ENCODE measurements around the gene EPHB1. TPM values are rescaled to one million over a fixed set of nuclear protein-coding genes. Genes with fewer than 3 reads are reported as not detected.

Gene EPHB1
- polyA plus RNA-seq, 6 donors from 2014 or later = not detected

GRCh38 chr3:135176881-135177280, 381.8 kb downstream of the EPHB1 start:
- Mint-ChIP-seq H3K4me3 (no peak overlapping the region), H3K4me1 (no peaks in the 10 kb centered on the region), H3K9me3 (peaks cover 1 to 17% (median 4%) of the 10 kb centered on the region in 7 donors), H3K36me3 (no peaks in the 10 kb centered on the region), H3K27me3 (peaks cover 0 to 5% (median 4%) of the 10 kb centered on the region in 3 donors), H3K27ac (no peak overlapping the region)
- ATAC-seq (ENCODE audit: low read depth in 2 of 2) (no peak), DNase-seq (no peak)

DNA sequence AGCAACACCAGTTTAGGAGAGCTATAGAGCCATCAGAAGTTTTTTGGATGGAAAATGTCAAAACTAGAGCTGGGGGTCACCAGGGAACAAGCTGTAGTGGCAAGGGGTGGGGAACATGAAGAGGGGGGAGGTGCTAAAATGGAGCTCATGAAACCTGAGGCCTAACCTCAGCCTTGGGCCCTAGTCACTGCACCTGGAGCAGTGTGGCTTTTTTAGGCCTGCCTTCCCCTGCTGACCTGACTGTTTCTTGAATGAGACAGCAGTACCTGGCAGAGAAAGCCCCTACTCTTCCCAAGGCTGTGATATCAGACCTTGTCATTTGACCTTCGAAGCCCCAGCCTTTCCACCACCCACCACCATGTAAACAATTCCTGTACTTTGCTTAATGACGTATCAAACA, 383.5 kb downstream of the EPHB1 start:
- Mint-ChIP-seq H3K9me3 (peaks cover under 1 to 24% (median 4%) of the 10 kb centered on the region in 7 donors), H3K4me1 (no peaks in the 10 kb centered on the region), H3K4me3 (no peak overlapping the region), H3K27ac (no peak overlapping the region), H3K27me3 (peaks cover 4 to 5% (median 5%) of the 10 kb centered on the region in 3 donors), H3K36me3 (peaks cover 0 to 5% of the 10 kb centered on the region in 2 donors)
- DNase-seq = no peak
- no peak for ATAC-seq (ENCODE audit: low read depth in 2 of 2)

GRCh38 chr3:135181408-135181807, 386.3 kb downstream of the EPHB1 start:
- no peak overlapping the region for H3K27ac Mint-ChIP-seq
- ATAC-seq (ENCODE audit: low read depth in 2 of 2) = no peak
- peaks cover 0 to 6% of the 10 kb centered on the region in 2 donors for H3K36me3 Mint-ChIP-seq
- no peaks in the 10 kb centered on the region for H3K4me1 Mint-ChIP-seq
- H3K27me3 Mint-ChIP-seq = peaks cover 4 to 8% (median 8%) of the 10 kb centered on the region in 3 donors
- H3K9me3 Mint-ChIP-seq = peaks cover 0 to 16% (median 1%) of the 10 kb centered on the region in 7 donors
- DNase-seq = no peak
- no peak overlapping the region for H3K4me3 Mint-ChIP-seq

DNA sequence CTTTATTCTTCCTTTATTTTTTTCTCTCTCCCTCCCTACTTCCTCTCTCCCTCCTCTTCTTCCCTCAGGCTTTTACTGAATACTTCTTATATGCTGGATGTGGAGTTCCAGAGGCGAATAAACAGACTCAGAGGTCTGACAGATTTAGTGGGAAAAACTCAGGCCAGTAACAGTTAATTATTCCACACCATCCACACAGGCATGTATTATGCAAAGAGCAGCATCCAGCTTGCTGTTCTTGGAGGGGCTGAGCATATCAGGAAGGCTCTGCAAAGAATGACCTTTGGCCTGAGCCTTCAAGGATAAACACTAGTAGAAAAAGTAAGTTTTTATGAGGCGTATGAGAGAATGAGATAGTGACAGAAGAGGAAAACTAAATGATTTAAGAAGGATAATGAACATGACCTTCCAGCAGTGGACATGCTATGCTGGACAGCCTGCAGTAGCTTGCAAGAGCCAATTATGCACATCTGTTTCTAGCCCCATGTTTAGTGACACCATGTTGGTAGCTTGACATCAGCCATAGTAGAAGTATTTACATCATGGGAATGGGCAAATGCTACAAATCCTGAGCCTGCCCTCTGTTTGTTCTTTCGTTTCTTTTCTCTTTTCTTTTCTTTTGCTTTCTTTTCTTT, 387.4 kb downstream of the EPHB1 start:
- ATAC-seq (ENCODE audit: low read depth in 2 of 2) = no peak
- H3K9me3 Mint-ChIP-seq = peaks cover 0 to 16% (median 1%) of the 10 kb centered on the region in 7 donors
- no peaks in the 10 kb centered on the region for H3K4me1 Mint-ChIP-seq
- peaks cover 4 to 8% (median 8%) of the 10 kb centered on the region in 3 donors for H3K27me3 Mint-ChIP-seq
- H3K27ac Mint-ChIP-seq = no peak overlapping the region
- DNase-seq = no peak
- H3K36me3 Mint-ChIP-seq = peaks cover 0 to 6% of the 10 kb centered on the region in 2 donors
- H3K4me3 Mint-ChIP-seq = no peak overlapping the region

DNA sequence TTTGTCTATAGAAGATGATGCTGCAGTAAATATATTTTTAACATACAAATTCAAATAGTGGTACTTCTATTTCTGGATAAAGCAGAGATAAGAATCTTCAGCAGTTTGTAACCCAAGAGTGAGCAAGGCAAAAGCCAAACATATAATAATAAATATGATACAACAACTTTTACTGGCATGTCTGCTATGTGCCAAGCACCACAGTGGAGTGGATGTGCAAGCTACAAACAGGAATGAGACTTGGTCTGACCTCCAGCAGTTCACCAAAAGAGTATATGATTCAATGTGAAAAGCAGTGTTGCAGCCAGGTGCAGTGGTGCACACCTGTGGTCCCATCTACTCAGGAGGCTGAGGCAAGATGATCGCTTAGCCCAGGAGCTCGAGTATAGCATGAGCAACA, 395.6 kb downstream of the EPHB1 start:
- H3K4me3 Mint-ChIP-seq = no peak overlapping the region
- DNase-seq = no peak
- H3K36me3 Mint-ChIP-seq = no peaks in the 10 kb centered on the region
- H3K9me3 Mint-ChIP-seq = peaks cover 0 to 2% (median 0%) of the 10 kb centered on the region in 7 donors
- no peak overlapping the region for H3K27ac Mint-ChIP-seq
- H3K4me1 Mint-ChIP-seq = no peaks in the 10 kb centered on the region
- no peaks in the 10 kb centered on the region for H3K27me3 Mint-ChIP-seq
- no peak for ATAC-seq (ENCODE audit: low read depth in 2 of 2)

DNA sequence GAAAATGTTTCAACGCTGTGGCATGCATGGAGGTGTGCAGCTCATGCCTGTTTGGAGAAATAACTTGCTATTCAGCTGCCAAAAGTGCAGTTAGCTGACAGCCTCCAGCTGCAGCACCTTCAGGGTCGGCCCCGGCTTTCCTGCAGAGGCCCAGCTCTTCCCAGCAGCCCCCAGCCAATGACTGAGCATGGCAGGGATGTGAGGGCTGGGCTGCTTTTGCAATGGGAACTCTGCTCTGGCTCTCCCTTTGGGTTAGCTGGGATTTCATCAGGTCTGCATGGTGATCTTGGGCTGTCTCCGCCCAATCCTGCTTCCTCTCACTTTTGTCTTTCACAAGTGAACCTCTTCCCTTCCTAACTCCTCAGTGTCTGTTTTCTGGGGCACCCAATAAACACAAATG, 396.6 kb downstream of the EPHB1 start:
- ATAC-seq (ENCODE audit: low read depth in 2 of 2) = no peak
- Mint-ChIP-seq H3K27ac (no peak overlapping the region), H3K4me3 (no peak overlapping the region), H3K9me3 (peaks cover 0 to 5% (median 0%) of the 10 kb centered on the region in 7 donors), H3K27me3 (no peaks in the 10 kb centered on the region), H3K36me3 (no peaks in the 10 kb centered on the region), H3K4me1 (no peaks in the 10 kb centered on the region)
- DNase-seq = no peak

DNA sequence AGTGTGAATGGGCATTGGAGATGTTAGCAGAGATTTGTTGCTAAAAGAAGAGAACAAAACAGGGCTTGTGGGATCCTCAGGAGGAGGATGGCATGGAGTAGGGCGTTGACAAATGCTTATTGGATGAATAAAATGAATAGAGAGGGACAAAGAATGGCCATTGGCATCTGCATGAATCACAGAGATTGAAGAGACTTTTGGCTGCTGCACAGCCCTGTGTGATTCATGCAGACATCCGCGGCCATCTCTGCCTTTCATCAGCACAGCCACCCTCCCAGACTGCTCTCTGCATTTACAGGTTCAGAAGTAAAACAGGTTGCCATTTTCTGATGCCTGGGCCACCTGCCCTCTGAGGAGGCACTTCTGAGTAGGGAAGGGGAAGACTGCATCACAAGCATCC, 397.9 kb downstream of the EPHB1 start:
- Mint-ChIP-seq H3K4me3 (no peak overlapping the region), H3K27ac (no peak overlapping the region), H3K36me3 (no peaks in the 10 kb centered on the region), H3K4me1 (no peaks in the 10 kb centered on the region), H3K27me3 (no peaks in the 10 kb centered on the region), H3K9me3 (peaks cover 0 to 8% (median 0%) of the 10 kb centered on the region in 7 donors)
- no peak for DNase-seq
- ATAC-seq (ENCODE audit: low read depth in 2 of 2) = no peak

DNA sequence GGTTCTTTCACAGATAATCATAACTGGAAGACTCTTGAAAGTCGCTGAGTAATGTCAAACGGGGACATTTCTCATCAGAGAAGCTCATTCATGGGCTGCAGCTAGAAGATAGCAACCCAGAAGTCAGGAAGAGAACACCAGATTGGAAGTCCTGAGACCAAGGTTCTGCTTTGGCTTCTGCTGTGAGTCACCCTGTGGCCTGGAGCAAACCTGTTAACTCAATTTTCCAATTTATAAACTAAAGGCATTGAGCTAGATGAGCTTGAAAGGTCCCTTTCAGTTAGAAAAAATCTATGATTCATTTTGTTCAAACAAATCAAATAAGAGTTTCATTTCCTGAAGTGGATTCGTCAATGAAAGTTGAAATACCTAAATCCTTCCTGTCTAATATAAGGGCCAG, 402.2 kb downstream of the EPHB1 start:
- DNase-seq = no peak
- Mint-ChIP-seq H3K9me3 (peaks cover 0 to 7% (median 6%) of the 10 kb centered on the region in 7 donors), H3K4me3 (no peak overlapping the region), H3K36me3 (no peaks in the 10 kb centered on the region), H3K27me3 (no peaks in the 10 kb centered on the region), H3K4me1 (no peaks in the 10 kb centered on the region), H3K27ac (no peak overlapping the region)
- no peak for ATAC-seq (ENCODE audit: low read depth in 2 of 2)

DNA sequence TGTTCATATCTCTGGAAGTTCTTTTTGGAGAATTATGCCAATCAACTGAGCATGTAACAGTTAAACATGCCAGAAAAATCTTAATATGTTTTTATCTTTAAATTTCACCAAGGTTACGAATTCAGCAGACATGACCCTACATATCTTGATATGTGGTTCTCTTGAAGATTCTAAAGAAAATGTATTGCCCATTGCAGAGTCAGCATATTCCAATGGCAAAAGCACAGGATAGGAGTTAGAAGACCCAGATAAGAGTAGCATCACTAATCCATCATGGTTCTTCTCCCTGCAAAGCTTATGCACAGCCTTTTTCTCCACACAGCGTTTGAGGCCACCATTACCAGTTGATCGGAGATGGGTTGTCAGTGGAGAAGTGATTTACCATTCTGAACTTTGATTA, 402.8 kb downstream of the EPHB1 start:
- H3K9me3 Mint-ChIP-seq = peaks cover 0 to 10% (median 5%) of the 10 kb centered on the region in 7 donors
- ATAC-seq (ENCODE audit: low read depth in 2 of 2) (no peak), DNase-seq (no peak)
- no peak overlapping the region for H3K27ac Mint-ChIP-seq
- no peaks in the 10 kb centered on the region for H3K36me3 Mint-ChIP-seq
- no peak overlapping the region for H3K4me3 Mint-ChIP-seq
- no peaks in the 10 kb centered on the region for H3K4me1 Mint-ChIP-seq
- H3K27me3 Mint-ChIP-seq = no peaks in the 10 kb centered on the region

GRCh38 chr3:135199137-135199536, 404.1 kb downstream of the EPHB1 start:
- H3K4me3 Mint-ChIP-seq = no peak overlapping the region

GRCh38 chr3:135203026-135203425, 408.0 kb downstream of the EPHB1 start:
- H3K27me3 Mint-ChIP-seq = no peaks in the 10 kb centered on the region
- H3K36me3 Mint-ChIP-seq = no peaks in the 10 kb centered on the region
- no peak overlapping the region for H3K27ac Mint-ChIP-seq
- H3K4me1 Mint-ChIP-seq = no peaks in the 10 kb centered on the region
- H3K4me3 Mint-ChIP-seq = no peak overlapping the region
- DNase-seq = no peak
- no peak for ATAC-seq (ENCODE audit: low read depth in 2 of 2)
- peaks cover 0 to 13% (median 7%) of the 10 kb centered on the region in 7 donors for H3K9me3 Mint-ChIP-seq

More at GRCh38 chr3:135199137-135199536, 404.1 kb downstream of the EPHB1 start:
- Mint-ChIP-seq H3K9me3 (peaks cover 0 to 10% (median 6%) of the 10 kb centered on the region in 7 donors), H3K36me3 (no peaks in the 10 kb centered on the region), H3K27me3 (no peaks in the 10 kb centered on the region), H3K27ac (no peak overlapping the region), H3K4me1 (no peaks in the 10 kb centered on the region)
- DNase-seq = no peak
- ATAC-seq (ENCODE audit: low read depth in 2 of 2) = no peak

DNA sequence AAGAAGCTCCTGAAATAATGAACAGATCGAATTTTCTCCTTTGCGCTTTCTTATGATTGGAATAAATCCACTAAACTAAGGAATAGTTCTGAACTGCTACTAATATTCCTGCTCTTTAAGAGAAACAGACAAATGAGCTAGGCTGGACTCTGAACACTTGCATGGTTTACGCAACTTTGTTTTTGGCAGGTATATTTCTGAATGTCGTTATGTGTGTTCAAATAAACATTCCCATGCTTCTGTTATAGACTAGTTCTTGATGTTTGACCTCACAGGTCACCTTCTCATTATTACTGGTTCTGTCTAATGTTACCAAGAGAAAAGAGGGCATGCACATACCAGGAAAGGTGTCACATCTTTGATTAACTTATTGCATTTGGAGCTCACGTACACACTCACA, 418.2 kb downstream of the EPHB1 start:
- DNase-seq (no peak), ATAC-seq (ENCODE audit: low read depth in 2 of 2) (no peak)
- Mint-ChIP-seq H3K4me3 (no peak overlapping the region), H3K27me3 (peaks cover 7 to 19% (median 7%) of the 10 kb centered on the region in 3 donors), H3K4me1 (no peaks in the 10 kb centered on the region), H3K36me3 (no peaks in the 10 kb centered on the region), H3K27ac (no peak overlapping the region), H3K9me3 (peaks cover 0 to 2% (median 0%) of the 10 kb centered on the region in 7 donors)

GRCh38 chr3:135213822-135214221, 418.8 kb downstream of the EPHB1 start:
- Mint-ChIP-seq H3K27ac (no peak overlapping the region), H3K4me1 (no peaks in the 10 kb centered on the region), H3K9me3 (peaks cover 0 to 2% (median 0%) of the 10 kb centered on the region in 7 donors), H3K27me3 (peaks cover 7 to 19% (median 7%) of the 10 kb centered on the region in 3 donors), H3K36me3 (no peaks in the 10 kb centered on the region), H3K4me3 (no peak overlapping the region)
- DNase-seq (no peak), ATAC-seq (ENCODE audit: low read depth in 2 of 2) (no peak)

DNA sequence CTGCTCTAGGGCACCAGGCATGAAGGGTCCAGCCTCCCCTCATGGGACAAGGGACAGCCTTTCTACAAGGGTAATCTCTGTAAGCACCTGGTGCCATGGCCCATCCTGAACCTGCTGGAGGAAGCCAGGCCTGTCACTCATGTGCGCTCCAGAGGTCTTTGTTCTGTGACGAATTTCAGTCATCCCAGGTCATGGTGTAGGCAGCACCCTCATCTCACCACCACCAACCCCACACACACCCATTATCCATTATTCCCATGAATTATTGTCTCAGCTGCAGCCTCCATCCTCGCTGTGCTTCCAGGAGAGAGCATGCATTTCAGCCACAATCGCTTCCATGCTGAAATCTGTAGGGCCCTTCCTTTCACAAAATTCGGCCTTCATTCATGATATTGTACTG, 419.3 kb downstream of the EPHB1 start:
- H3K9me3 Mint-ChIP-seq = peaks cover 0 to 2% (median 0%) of the 10 kb centered on the region in 7 donors
- ATAC-seq (ENCODE audit: low read depth in 2 of 2) = no peak
- peaks cover 7 to 19% (median 7%) of the 10 kb centered on the region in 3 donors for H3K27me3 Mint-ChIP-seq
- H3K4me1 Mint-ChIP-seq = no peaks in the 10 kb centered on the region
- no peaks in the 10 kb centered on the region for H3K36me3 Mint-ChIP-seq
- no peak overlapping the region for H3K4me3 Mint-ChIP-seq
- no peak for DNase-seq
- no peak overlapping the region for H3K27ac Mint-ChIP-seq

All from naive B cell (primary cell).